NCI-H1105 (cell line): ENCODE measurements around the gene DPP6.

Source experiments
- DNase-seq: peaks from one replicate; lab custom pipeline; 2025; lab: John Stamatoyannopoulos, UW

DPP6 gene

GRCh38 chr7:154858836-154859537 is 806.8 kb downstream of the DPP6 start:
- DNase-seq, result no peak

- DNase-seq, result no peak
Observed at GRCh38 chr7:154859747-154860620, 807.8 kb downstream of the DPP6 start.

GRCh38 chr7:154860621-154861375 is 808.6 kb downstream of the DPP6 start:
- no peak for DNase-seq

GRCh38 chr7:154861589-154861988 is 809.4 kb downstream of the DPP6 start:
- no peak for DNase-seq

- peak; percentile 13 for DNase-seq
Observed at GRCh38 chr7:154862153-154862791, 810.1 kb downstream of the DPP6 start.

GRCh38 chr7:154863766-154864522 is 811.7 kb downstream of the DPP6 start:
- DNase-seq, result no peak

GRCh38 chr7:154864523-154864891 is 812.3 kb downstream of the DPP6 start:
- no peak for DNase-seq

- DNase-seq, result no peak
Observed at GRCh38 chr7:154865984-154866685, 813.9 kb downstream of the DPP6 start.

GRCh38 chr7:154867068-154867467 is 814.9 kb downstream of the DPP6 start:
- DNase-seq, result no peak

- DNase-seq, result no peak
Observed at GRCh38 chr7:154868921-154869320, 816.7 kb downstream of the DPP6 start.

GRCh38 chr7:154869436-154869835 is 817.2 kb downstream of the DPP6 start:
- DNase-seq, result no peak

- no peak for DNase-seq
Observed at GRCh38 chr7:154871507-154871906, 819.3 kb downstream of the DPP6 start.

GRCh38 chr7:154871928-154872750 is 819.9 kb downstream of the DPP6 start:
- no peak for DNase-seq

- DNase-seq, result no peak
Observed at GRCh38 chr7:154872811-154873499, 820.8 kb downstream of the DPP6 start.

GRCh38 chr7:154873500-154874121 is 821.4 kb downstream of the DPP6 start:
- DNase-seq, result no peak

GRCh38 chr7:154874409-154875113 is 822.4 kb downstream of the DPP6 start:
- DNase-seq, result no peak

- no peak for DNase-seq
Observed at GRCh38 chr7:154875297-154875696, 823.1 kb downstream of the DPP6 start.

GRCh38 chr7:154876516-154876915 is 824.3 kb downstream of the DPP6 start:
- no peak for DNase-seq
